Measurements from ENCODE around the gene FCER1A. TPM values are rescaled to one million over a fixed set of nuclear protein-coding genes. Genes with fewer than 3 reads are reported as not detected.
"Not testable (repeated sequence)": the region's sequence is repeated elsewhere in the genome, so short reads cannot be mapped to it uniquely, and the experiment has no call there.

The FCER1A gene
- total RNA-seq, 2 experiments from 2014 or later, result not detected

DNA sequence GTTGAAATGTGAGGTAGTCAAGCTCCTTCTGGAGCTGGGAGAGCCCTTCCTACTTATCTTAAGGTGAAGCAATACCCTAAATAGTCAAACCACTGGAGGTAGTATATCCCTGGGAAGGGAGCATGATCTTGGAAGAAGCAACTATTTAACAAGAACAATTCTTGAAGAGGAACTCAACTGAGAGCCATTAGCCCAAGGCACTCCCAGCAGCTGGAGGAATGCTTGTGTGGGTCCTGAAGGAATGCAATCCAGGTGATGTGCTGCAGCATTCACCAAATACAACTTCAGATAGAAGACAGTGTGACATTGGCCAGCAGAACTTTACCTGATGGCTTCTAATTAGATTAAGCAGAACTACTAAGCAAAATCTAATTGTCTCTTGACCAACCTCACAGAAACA lies 9.5 kb downstream of the FCER1A start:
- DNase-seq, result no peak
- no peaks in the 10 kb centered on the region for H3K9me3 Mint-ChIP-seq
- peaks cover 16% of the 10 kb centered on the region for H3K27me3 Mint-ChIP-seq
- POLR2A ChIA-PET, result no interaction called here
- H3K27ac Mint-ChIP-seq, result no peak overlapping the region
- intact Hi-C loops (cut with micrococcal nuclease), result no loop called here
- H3K36me3 Mint-ChIP-seq, result no peaks in the 10 kb centered on the region
- CTCF ChIA-PET, result no interaction called here
- H3K4me1 Mint-ChIP-seq (ENCODE audit: low read depth), result no peaks in the 10 kb centered on the region
- H3K4me3 Mint-ChIP-seq, result no peak overlapping the region

GRCh38 chr1:159315381-159315780 lies 13.2 kb downstream of the FCER1A start:
- Mint-ChIP-seq H3K27me3 (peaks cover 9% of the 10 kb centered on the region), H3K27ac (no peak overlapping the region)
- POLR2A ChIA-PET, result no interaction called here

DNA sequence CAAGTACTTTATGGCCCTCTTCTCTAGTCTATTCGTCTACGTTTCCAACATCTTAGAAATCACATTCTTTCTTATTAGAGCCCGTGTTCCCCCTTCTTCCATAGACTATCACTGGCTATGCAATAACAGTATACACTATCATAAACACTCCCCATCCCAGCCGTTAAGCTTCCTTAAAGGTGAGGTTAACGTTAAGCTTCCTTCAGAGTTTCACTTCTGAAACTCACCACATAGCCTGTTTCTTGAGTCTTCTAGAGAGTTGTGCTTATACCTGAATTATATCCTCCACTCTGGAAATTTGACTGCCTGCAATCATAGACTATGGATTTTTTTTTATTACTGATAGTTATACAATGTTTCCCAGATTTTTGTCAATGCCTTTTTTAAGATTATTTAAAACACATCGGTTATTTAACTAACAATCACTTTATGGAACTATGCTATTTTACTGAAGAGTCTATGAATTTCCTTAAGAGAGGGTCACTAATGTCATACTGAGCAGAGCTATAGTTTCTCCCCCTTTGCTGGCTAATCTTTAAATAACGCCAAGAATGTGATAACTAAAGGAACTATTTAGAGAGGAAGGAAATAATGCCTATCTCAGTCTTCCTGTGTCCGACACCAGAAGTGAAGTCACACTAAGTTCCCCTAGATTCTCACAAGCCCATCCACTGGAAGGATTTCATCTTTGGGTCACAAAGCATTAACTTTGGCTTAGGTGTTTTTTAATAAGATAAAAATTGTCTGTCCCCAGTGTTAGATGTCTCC lies 16.8 kb downstream of the FCER1A start:
- H3K4me1 Mint-ChIP-seq (ENCODE audit: low read depth), result no peaks in the 10 kb centered on the region
- H3K9me3 Mint-ChIP-seq, result no peaks in the 10 kb centered on the region
- no peak for DNase-seq
- H3K27me3 Mint-ChIP-seq, result peaks cover 11% of the 10 kb centered on the region
- intact Hi-C loops (cut with micrococcal nuclease), result no loop called here
- CTCF ChIA-PET, result no interaction called here
- H3K4me3 Mint-ChIP-seq, result no peak overlapping the region
- no peak overlapping the region for H3K27ac Mint-ChIP-seq
- no peaks in the 10 kb centered on the region for H3K36me3 Mint-ChIP-seq
- POLR2A ChIA-PET, result interaction anchor here (0.6 kb wide), 1 partner anchor 696 kb away, joined by 3 read pairs; no protein-coding TSS in a partner anchor

More at GRCh38 chr1:159315381-159315780, 13.2 kb downstream of the FCER1A start:
- CTCF ChIA-PET, result no interaction called here
- H3K4me1 Mint-ChIP-seq (ENCODE audit: low read depth), result no peaks in the 10 kb centered on the region
- intact Hi-C loops (cut with micrococcal nuclease), result no loop called here
- no peak for DNase-seq
- H3K9me3 Mint-ChIP-seq, result no peaks in the 10 kb centered on the region
- no peak overlapping the region for H3K4me3 Mint-ChIP-seq
- H3K36me3 Mint-ChIP-seq, result no peaks in the 10 kb centered on the region

GRCh38 chr1:159334797-159335196 lies 32.7 kb downstream of the FCER1A start:
- no peak overlapping the region for H3K27ac Mint-ChIP-seq
- CTCF ChIA-PET, result no interaction called here
- H3K9me3 Mint-ChIP-seq, result no peaks in the 10 kb centered on the region
- POLR2A ChIA-PET, result no interaction called here
- intact Hi-C loops (cut with micrococcal nuclease), result no loop called here
- no peaks in the 10 kb centered on the region for H3K36me3 Mint-ChIP-seq
- no peaks in the 10 kb centered on the region for H3K4me1 Mint-ChIP-seq (ENCODE audit: low read depth)
- no peak for DNase-seq
- H3K27me3 Mint-ChIP-seq, result peaks cover 6% of the 10 kb centered on the region
- no peak overlapping the region for H3K4me3 Mint-ChIP-seq

GRCh38 chr1:159338018-159338417 lies 35.9 kb downstream of the FCER1A start:
- DNase-seq, result no peak
- no peak overlapping the region for H3K27ac Mint-ChIP-seq
- ChIA-PET CTCF (no interaction called here), POLR2A (no interaction called here)
- no peak overlapping the region for H3K4me3 Mint-ChIP-seq
- H3K36me3 Mint-ChIP-seq, result no peaks in the 10 kb centered on the region
- peaks cover 10% of the 10 kb centered on the region for H3K27me3 Mint-ChIP-seq
- H3K4me1 Mint-ChIP-seq (ENCODE audit: low read depth), result no peaks in the 10 kb centered on the region
- intact Hi-C loops (cut with micrococcal nuclease), result no loop called here
- no peaks in the 10 kb centered on the region for H3K9me3 Mint-ChIP-seq

DNA sequence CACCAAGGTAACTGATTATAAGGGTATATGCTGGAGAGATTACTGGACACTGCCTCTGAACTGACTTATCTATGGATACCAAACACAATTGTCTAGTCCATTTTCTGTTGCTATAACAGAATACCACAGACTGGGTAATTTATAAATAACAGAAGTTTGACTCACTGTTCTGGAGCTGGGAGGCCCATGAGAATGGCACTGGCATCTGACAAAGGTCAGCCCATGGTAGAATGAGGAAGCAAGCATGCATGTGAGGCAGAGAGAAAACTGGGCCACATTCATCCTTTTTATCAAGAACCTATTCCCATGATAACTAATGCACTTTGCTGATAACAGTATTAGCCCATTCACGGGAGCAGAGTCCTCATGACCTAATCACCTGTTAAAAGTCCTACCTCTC lies 37.4 kb downstream of the FCER1A start:
- POLR2A ChIA-PET, result no interaction called here
- Mint-ChIP-seq H3K36me3 (no peaks in the 10 kb centered on the region), H3K27ac (no peak overlapping the region), H3K27me3 (peaks cover 10% of the 10 kb centered on the region), H3K9me3 (no peaks in the 10 kb centered on the region), H3K4me3 (no peak overlapping the region), H3K4me1 (ENCODE audit: low read depth) (no peaks in the 10 kb centered on the region)
- intact Hi-C loops (cut with micrococcal nuclease), result no loop called here
- no peak for DNase-seq
- CTCF ChIA-PET, result no interaction called here

DNA sequence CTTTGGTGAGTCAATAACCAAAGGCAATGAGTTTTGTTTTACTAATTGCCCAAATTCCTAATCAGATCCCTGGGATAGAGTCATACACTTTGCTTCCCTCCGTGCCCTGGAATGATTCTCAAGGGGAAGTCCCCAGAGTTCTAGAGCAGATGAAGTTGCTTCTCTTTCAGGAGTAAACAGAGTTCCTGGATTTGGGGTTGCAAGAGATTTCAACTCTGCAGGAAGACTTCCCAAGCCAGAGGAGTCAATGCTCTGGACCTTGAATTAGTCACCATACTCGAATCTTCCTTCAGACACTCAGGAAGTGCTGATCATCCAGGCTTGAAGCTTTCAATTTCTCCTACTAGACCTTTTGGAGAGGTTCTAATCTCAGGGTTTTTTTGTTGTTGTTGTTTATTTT lies 39.6 kb downstream of the FCER1A start:
- H3K36me3 Mint-ChIP-seq, result no peaks in the 10 kb centered on the region
- H3K9me3 Mint-ChIP-seq, result no peaks in the 10 kb centered on the region
- no peak for DNase-seq
- CTCF ChIA-PET, result no interaction called here
- H3K27ac Mint-ChIP-seq, result no peak overlapping the region
- POLR2A ChIA-PET, result no interaction called here
- no peaks in the 10 kb centered on the region for H3K4me1 Mint-ChIP-seq (ENCODE audit: low read depth)
- H3K27me3 Mint-ChIP-seq, result peaks cover 6% of the 10 kb centered on the region
- H3K4me3 Mint-ChIP-seq, result no peak overlapping the region
- intact Hi-C loops (cut with micrococcal nuclease), result no loop called here

GRCh38 chr1:159342761-159343425 lies 40.8 kb downstream of the FCER1A start:
- no peak for DNase-seq
- ChIA-PET CTCF (no interaction called here), POLR2A (no interaction called here)
- Mint-ChIP-seq H3K4me1 (ENCODE audit: low read depth) (no peaks in the 10 kb centered on the region), H3K27me3 (peaks cover 9% of the 10 kb centered on the region), H3K27ac (no peak overlapping the region), H3K9me3 (no peaks in the 10 kb centered on the region), H3K4me3 (no peak overlapping the region), H3K36me3 (no peaks in the 10 kb centered on the region)
- intact Hi-C loops (cut with micrococcal nuclease), result no loop called here

DNA sequence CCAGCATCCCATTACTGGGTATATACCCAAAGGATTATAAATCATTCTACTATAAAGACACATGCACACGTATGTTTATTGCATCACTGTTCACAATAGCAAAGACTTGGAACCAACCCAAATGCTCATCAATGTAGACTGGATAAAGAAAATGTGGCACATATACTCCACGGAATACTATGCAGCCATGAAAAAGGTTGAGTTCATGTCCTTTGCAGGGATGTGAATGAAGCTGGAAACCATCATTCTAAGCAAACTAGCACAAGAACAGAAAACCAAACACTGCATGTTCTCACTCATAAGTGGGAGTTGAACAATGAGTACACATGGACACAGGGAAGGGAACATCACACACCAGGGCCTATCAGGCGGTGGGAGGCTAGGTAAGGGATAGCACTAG lies 47.2 kb downstream of the FCER1A start:
- intact Hi-C loops (cut with micrococcal nuclease); DNase-seq; POLR2A ChIA-PET; H3K4me1 Mint-ChIP-seq (ENCODE audit: low read depth); CTCF ChIA-PET; H3K4me3 Mint-ChIP-seq; H3K27ac Mint-ChIP-seq; H3K36me3 Mint-ChIP-seq; H3K27me3 Mint-ChIP-seq; H3K9me3 Mint-ChIP-seq: not testable (repeated sequence)

GRCh38 chr1:159352436-159352835 lies 50.3 kb downstream of the FCER1A start:
- H3K9me3 Mint-ChIP-seq, result no peaks in the 10 kb centered on the region
- CTCF ChIA-PET, result no interaction called here
- intact Hi-C loops (cut with micrococcal nuclease), result no loop called here

More at GRCh38 chr1:159352436-159352835, 50.3 kb downstream of the FCER1A start:
- POLR2A ChIA-PET, result no interaction called here
- Mint-ChIP-seq H3K27ac (no peak overlapping the region), H3K27me3 (peaks cover 10% of the 10 kb centered on the region), H3K36me3 (no peaks in the 10 kb centered on the region), H3K4me3 (no peak overlapping the region), H3K4me1 (ENCODE audit: low read depth) (no peaks in the 10 kb centered on the region)
- DNase-seq, result no peak

Other genes with a start within 250 kb of the FCER1A start
- 100 to 1,000 TPM; 216 to 224 TPM for gene AIM2, start 225.6 kb upstream of the FCER1A start, total RNA-seq
- gene CADM3, start 130.7 kb upstream of the FCER1A start, total RNA-seq, result not detected
- gene ACKR1, start 97.5 kb upstream of the FCER1A start, total RNA-seq, result not detected
- not detected for gene OR10J4, start 129.9 kb downstream of the FCER1A start, total RNA-seq
- not detected for gene OR10J1, start 137.4 kb downstream of the FCER1A start, total RNA-seq
- not detected for gene OR10J5, start 233.7 kb downstream of the FCER1A start, total RNA-seq

Measured in activated CD4-positive, alpha-beta memory T cell treated with anti-CD3 and anti-CD28 coated beads for 36 hours (primary cell).